Choroid plexus epithelial cell (primary cell): ENCODE results near the gene PRKAG2.

Experiments used
- DNase-seq: peaks from one replicate; pipeline ENCODE4 v3.0.0-alpha.2; 2010; ENCODE audit warnings: low read depth
- H3K4me3 ChIP-seq: 2 replicates; pipeline ENCODE4 v1.5.1; 2011; ENCODE audit warnings: low read depth, mild to moderate bottlenecking, control low read depth, low read length, moderate library complexity
- TF ChIP-seq, protein P1 (sequence below): conservative IDR thresholded peaks from 2 replicates; pipeline ENCODE4 v1.5.1; 2011; ENCODE audit warnings: low read depth, mild to moderate bottlenecking, control low read depth, inconsistent platforms, low read length, moderate library complexity

The PRKAG2 gene

DNA sequence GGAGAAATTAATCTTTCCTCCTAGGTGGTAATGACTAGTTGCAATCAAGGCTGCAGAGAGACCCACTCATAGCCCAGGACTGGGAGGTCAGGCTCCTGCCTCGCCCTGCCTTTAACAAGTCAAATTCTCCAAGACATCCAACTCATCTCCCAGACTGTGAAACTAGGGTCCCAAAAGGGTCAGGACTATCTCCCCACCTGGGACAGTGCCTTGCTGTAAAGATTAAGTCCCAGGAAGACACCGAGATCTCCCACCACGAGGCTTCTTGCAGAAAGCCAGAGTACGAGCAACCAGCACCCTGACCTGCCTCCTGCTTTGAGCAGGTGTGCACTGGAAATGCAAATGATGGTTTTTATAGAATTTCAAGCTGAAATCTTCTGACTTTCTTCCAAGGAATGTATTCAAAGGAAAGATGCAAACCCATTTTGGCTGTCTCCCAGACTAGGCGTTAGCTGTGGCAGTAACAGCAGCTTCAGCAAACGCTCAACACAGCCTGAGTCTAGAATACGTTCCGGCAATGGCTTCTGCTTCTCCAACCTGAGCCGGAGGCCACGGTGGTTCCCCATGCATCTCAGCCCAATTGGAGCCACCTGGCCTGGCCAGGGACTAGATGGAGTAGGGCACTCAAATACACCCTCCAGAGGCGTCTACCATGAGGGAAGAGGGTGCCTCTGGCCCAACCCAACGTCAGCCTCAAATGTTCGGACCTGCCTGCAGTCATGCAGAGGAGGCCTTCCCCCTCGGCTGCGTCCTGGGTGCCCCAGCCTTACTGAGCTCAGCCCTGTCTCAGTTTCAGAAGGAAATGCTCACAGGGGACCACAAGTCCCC, 170.4 kb downstream of the PRKAG2 start:
- TF ChIP-seq, protein P1, sequence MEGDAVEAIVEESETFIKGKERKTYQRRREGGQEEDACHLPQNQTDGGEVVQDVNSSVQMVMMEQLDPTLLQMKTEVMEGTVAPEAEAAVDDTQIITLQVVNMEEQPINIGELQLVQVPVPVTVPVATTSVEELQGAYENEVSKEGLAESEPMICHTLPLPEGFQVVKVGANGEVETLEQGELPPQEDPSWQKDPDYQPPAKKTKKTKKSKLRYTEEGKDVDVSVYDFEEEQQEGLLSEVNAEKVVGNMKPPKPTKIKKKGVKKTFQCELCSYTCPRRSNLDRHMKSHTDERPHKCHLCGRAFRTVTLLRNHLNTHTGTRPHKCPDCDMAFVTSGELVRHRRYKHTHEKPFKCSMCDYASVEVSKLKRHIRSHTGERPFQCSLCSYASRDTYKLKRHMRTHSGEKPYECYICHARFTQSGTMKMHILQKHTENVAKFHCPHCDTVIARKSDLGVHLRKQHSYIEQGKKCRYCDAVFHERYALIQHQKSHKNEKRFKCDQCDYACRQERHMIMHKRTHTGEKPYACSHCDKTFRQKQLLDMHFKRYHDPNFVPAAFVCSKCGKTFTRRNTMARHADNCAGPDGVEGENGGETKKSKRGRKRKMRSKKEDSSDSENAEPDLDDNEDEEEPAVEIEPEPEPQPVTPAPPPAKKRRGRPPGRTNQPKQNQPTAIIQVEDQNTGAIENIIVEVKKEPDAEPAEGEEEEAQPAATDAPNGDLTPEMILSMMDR = no peak

DNA sequence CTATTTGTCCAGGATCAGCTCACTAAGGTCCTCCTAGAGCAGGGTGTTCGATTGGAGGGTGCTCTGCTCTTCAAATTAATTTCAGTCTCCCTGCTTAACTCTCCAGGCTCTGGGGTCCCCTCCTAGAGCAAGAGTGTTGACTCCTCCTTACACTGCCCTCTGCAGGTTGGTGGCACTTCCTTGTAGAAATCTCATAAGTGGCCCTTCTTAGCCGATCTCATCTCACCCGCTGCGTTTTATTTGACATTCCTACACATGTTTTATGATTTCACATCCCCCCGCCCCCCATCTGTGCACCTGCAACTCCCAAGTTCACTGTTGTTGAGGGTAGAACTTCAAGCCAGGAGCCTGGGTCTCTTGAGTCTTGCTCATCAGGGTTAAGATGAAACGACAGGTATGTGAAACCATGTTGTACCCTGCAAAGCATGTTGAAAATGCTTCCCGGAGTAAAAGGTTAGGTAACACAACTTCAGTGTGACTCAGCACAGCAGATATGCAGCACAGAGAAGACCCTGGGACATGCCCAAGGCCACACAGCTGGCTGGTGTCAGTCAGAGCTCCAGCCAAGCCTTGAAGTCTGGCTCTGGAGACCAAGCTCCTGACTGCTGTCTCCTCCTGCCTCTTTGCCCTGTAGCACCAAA, 171.2 kb downstream of the PRKAG2 start:
- TF ChIP-seq, protein P1 = peak; percentile 75
- DNase-seq = peak; percentile 76
- no peak overlapping the region for H3K4me3 ChIP-seq

More for the DNA sequence above, 170.4 kb downstream of the PRKAG2 start:
- peak; percentile 59 for DNase-seq
- no peak overlapping the region for H3K4me3 ChIP-seq

DNA sequence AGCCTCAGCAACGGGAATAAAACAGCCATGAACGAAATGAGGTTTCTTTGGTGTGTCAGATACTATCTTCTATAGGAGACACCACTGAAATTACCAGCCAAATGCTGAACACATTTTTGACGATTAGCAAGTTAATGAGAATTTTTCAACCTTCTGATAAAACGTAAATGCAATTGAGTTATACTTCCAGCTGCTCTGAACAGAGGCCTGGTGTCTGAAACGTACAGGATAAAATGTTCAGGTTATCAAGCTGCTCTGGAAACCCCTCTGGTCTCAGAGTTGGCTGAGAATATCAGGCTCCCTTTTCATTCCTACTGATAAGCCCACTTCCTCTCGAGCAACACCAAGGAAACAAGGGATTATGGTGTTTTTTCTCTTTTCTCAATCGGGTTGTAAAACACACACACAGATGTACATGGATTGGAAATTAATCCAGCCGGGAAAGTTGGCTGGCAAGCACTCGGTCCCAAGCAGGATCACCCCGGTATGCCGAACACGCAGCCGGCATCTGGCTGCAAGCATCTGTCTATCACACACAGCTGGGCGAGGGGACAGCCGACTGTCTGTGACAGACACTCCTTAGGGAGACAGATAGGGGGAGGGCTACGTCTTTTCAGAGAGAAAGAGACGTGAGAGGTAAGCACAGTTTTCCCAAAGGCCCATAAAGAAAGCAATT, 171.8 kb downstream of the PRKAG2 start:
- H3K4me3 ChIP-seq = peak overlapping the region; percentile 8
- TF ChIP-seq, protein P1 = no peak
- no peak for DNase-seq

- TF ChIP-seq, protein P1 = no peak
- H3K4me3 ChIP-seq = no peak overlapping the region
- no peak for DNase-seq
Observed at GRCh38 chr7:151704299-151704959, 172.5 kb downstream of the PRKAG2 start.

DNA sequence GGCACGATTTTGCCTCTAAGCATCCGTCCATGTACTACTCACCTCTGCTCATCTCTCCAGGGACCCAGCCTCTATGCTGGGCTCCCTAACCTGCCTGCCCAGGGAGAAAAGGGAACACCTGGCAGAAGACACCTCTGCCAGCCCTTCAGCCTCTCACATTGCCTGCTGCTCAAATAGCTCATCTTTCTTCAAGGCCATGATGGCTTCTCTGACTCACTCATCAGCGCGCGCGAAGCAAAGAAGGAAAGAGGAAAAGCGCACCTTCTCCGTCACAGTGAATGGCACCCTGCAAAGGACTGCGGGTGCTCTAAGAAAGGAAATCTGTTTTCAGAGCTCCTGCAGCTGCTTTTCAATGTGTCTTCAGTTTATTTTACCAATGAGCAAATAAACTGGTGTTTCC, 174.0 kb downstream of the PRKAG2 start:
- TF ChIP-seq, protein P1 = no peak
- no peak for DNase-seq
- H3K4me3 ChIP-seq = no peak overlapping the region

DNA sequence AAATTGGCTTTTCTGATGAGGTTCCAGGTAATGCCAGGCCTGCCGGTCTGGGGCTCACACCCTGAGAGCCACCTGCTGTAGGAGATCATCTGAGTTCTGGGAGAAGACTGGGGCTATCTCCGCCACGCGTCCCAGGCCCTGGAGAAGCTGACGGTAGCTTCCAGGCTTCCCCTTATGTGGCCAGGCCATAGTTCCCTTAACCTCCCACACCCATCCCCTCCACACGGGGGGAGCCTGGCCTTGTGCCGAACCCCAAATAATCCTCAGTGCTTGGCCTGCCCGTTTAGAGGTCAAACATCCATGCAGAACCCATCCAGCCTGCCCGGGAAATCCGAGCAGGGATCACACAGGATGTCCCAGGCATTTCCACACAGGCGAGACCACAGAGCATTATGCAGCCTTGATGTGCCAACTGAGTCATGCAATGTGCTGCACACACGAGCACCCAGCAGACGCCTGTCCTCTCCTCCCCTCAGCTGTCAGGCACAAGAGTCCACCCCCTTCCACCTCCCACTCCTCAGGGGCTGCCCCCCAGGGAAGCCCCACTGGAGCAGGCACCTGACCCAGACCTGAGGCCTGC, 176.2 kb downstream of the PRKAG2 start:
- peak; percentile 58 for DNase-seq
- H3K4me3 ChIP-seq = no peak overlapping the region
- TF ChIP-seq, protein P1 = no peak
